GM12873 (cell line): ENCODE data around the gene HSD17B2.

ENCODE experiments used
- TF ChIP-seq, protein P1 (sequence below): IDR thresholded peaks from 2 replicates; pipeline ENCODE4 v1.5.1; 2012; ENCODE audit warnings: low read depth, mild to moderate bottlenecking, moderate library complexity, low read length, control low read depth; ENCODE audit not compliant: insufficient read depth; ENCODE audit errors: missing control alignments

Gene HSD17B2

GRCh38 chr16:81997738-81998137 is 37.3 kb upstream of the HSD17B2 start:
- TF ChIP-seq, protein P1, sequence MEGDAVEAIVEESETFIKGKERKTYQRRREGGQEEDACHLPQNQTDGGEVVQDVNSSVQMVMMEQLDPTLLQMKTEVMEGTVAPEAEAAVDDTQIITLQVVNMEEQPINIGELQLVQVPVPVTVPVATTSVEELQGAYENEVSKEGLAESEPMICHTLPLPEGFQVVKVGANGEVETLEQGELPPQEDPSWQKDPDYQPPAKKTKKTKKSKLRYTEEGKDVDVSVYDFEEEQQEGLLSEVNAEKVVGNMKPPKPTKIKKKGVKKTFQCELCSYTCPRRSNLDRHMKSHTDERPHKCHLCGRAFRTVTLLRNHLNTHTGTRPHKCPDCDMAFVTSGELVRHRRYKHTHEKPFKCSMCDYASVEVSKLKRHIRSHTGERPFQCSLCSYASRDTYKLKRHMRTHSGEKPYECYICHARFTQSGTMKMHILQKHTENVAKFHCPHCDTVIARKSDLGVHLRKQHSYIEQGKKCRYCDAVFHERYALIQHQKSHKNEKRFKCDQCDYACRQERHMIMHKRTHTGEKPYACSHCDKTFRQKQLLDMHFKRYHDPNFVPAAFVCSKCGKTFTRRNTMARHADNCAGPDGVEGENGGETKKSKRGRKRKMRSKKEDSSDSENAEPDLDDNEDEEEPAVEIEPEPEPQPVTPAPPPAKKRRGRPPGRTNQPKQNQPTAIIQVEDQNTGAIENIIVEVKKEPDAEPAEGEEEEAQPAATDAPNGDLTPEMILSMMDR: no peak

GRCh38 chr16:82002831-82003230 is 32.2 kb upstream of the HSD17B2 start:
- TF ChIP-seq, protein P1: no peak

DNA sequence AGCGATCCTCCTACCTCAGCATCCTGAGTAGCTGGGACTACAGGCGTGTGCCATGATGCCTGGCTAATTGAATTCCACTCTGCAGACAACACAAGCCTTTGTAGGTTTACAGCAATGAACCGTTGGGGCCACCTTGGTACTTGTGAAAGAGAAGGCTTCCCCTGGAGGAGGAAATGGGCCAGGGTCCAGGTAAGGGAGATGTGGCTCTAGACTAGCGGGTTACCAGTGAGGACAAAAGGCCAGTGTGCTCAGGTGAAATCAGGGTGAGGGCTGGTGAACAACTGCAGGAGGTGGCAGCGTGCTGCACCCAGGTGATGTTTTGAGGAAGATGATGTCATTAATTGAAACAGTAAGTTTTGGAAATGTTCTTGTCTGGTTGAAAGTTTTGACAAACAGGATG is 30.5 kb upstream of the HSD17B2 start:
- TF ChIP-seq, protein P1: no peak

GRCh38 chr16:82005027-82005830 is 29.8 kb upstream of the HSD17B2 start:
- TF ChIP-seq, protein P1: no peak

- TF ChIP-seq, protein P1: no peak
Measured at GRCh38 chr16:82006036-82006435, 29.0 kb upstream of the HSD17B2 start.

DNA sequence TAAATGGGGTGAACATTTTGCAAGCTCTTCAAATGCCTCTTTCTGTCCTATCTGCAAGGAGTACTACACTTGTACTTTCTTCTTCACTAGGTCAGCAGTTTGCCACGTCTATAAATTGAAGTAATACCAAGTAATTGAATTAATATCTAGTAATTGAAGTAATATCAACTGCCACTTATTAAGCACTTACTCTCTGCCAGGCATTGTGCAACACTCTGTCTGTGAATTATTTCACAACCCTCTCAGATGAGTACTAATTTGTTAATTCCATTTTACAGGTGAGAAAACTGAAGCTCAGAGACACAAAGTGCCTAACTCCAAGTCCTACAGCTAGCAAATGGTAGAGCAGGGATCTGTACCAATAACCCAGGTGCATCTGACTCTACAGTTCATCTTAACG is 27.9 kb upstream of the HSD17B2 start:
- TF ChIP-seq, protein P1: no peak

GRCh38 chr16:82008957-82009592 is 26.0 kb upstream of the HSD17B2 start:
- TF ChIP-seq, protein P1: no peak
